ENCODE data around the gene ZNF678.
"Not testable (repeated sequence)": the region's sequence is repeated elsewhere in the genome, so short reads cannot be mapped to it uniquely, and the experiment has no call there.

The ZNF678 gene

GRCh38 chr1:227603327-227603726 is 40.0 kb downstream of the ZNF678 start:
- no peaks in the 10 kb centered on the region for H3K36me3 ChIP-seq
- H3K27me3 ChIP-seq: no peaks in the 10 kb centered on the region
- intact Hi-C loops (cut with DNase I; ENCODE audit: low total_unique reads): no loop called here
- no peaks in the 10 kb centered on the region for H3K4me1 ChIP-seq
- no peak for DNase-seq
- TF ChIP-seq CTCF (IDR thresholded peaks at IDR 0.05): no peak
- H3K9me3 ChIP-seq: peaks cover 0 to 5% (median 0%) of the 10 kb centered on the region in 3 donors
- H3K4me3 ChIP-seq: no peak overlapping the region
- H3K27ac ChIP-seq: no peak overlapping the region

GRCh38 chr1:227604446-227604845 is 41.1 kb downstream of the ZNF678 start:
- intact Hi-C loops (cut with DNase I; ENCODE audit: low total_unique reads): no loop called here
- Histone ChIP-seq H3K27me3 (no peaks in the 10 kb centered on the region), H3K4me3 (no peak overlapping the region), H3K36me3 (no peaks in the 10 kb centered on the region), H3K9me3 (no peaks in the 10 kb centered on the region), H3K27ac (no peak overlapping the region), H3K4me1 (no peaks in the 10 kb centered on the region)
- no peak for DNase-seq
- no peak for TF ChIP-seq CTCF (IDR thresholded peaks at IDR 0.05)

DNA sequence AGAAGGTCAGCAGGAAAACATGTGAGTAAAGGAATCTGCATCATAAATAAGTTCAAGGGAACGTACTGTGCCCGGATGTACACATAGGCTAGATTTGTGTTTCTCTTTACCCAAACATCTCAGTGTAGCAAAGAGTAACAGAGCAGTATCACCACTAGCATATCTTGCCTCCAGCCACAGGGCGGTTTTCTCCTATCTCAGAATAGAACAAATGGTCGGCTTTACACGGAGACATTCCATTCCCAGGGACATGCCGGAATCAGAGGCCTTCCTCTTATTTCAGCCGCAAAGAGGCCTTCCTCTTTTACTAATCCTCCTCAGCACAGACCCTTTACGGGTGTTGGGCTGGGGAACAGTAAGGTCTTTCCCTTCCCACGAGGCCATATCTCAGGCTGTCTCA is 42.9 kb downstream of the ZNF678 start:
- H3K4me1 ChIP-seq; H3K27me3 ChIP-seq; DNase-seq; H3K4me3 ChIP-seq; H3K9me3 ChIP-seq; H3K27ac ChIP-seq; intact Hi-C loops (cut with DNase I; ENCODE audit: low total_unique reads): not testable (repeated sequence)
- H3K36me3 ChIP-seq: peaks cover 0 to 16% (median under 1%) of the 10 kb centered on the region in 3 donors

DNA sequence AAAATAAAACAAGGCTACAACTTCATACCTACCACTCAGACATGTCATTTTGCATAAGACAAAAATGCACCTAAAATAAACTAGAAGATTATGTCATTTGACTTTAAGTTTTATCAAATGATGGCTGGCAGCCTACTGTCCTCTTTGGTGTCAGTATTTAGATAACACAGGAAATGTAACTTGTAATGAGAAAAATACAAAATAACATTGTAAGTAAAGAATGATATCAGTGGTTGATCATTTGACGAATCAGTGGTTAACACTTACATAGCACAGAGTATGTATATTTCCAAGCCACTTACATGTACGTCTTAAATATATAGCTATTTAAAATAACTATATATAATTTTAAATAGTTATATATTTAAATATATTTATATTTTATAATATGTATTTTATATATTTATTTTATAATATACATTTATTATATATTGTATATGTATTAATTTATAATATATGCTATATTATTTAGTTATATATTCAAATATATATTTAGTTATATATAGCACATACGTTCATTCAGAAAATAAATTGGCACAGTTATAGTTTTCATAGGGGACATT is 44.1 kb downstream of the ZNF678 start:
- intact Hi-C loops (cut with DNase I; ENCODE audit: low total_unique reads): no loop called here
- Histone ChIP-seq H3K27ac (no peak overlapping the region), H3K4me3 (no peak overlapping the region), H3K27me3 (no peaks in the 10 kb centered on the region), H3K4me1 (no peaks in the 10 kb centered on the region), H3K36me3 (peaks cover 0 to 22% (median 10%) of the 10 kb centered on the region in 3 donors), H3K9me3 (peaks cover 0 to 4% (median 0%) of the 10 kb centered on the region in 3 donors)
- DNase-seq: no peak
- TF ChIP-seq CTCF (IDR thresholded peaks at IDR 0.05): no peak

DNA sequence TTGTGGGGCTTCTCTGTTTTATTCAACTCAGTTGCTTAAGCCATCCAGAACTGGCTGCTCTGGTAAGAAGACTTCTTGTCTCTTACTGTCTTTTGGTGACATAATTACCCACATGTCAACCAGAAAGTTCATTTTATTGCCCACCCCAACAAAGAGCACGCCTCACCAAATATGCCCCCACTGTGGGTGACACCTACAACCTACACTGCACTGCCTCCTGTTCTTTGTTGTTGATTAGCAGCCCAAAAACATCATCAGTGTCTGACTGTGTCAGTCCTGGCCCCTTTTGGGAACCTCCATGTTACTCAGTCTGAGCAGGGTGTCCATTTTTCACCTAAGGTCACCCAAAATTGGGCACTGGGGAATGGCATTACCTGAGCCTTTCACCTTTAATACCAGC is 49.3 kb downstream of the ZNF678 start:
- H3K36me3 ChIP-seq: peaks cover 0 to 52% (median 18%) of the 10 kb centered on the region in 3 donors
- H3K27ac ChIP-seq: no peak overlapping the region
- no peak overlapping the region for H3K4me3 ChIP-seq
- peaks cover 0 to 4% (median 0%) of the 10 kb centered on the region in 3 donors for H3K9me3 ChIP-seq
- intact Hi-C loops (cut with DNase I; ENCODE audit: low total_unique reads): no loop called here
- no peaks in the 10 kb centered on the region for H3K4me1 ChIP-seq
- no peaks in the 10 kb centered on the region for H3K27me3 ChIP-seq
- TF ChIP-seq CTCF (IDR thresholded peaks at IDR 0.05): no peak
- DNase-seq: no peak

- no peak for DNase-seq
- Histone ChIP-seq H3K4me3 (no peak overlapping the region), H3K9me3 (peaks cover 0 to 4% (median 0%) of the 10 kb centered on the region in 3 donors), H3K4me1 (no peaks in the 10 kb centered on the region), H3K27ac (no peak overlapping the region), H3K36me3 (peaks cover 0 to 56% (median 18%) of the 10 kb centered on the region in 3 donors), H3K27me3 (no peaks in the 10 kb centered on the region)
- TF ChIP-seq CTCF (IDR thresholded peaks at IDR 0.05): no peak
- intact Hi-C loops (cut with DNase I; ENCODE audit: low total_unique reads): no loop called here
Observed at GRCh38 chr1:227613526-227613925, 50.2 kb downstream of the ZNF678 start.

Data from tibial artery (tissue), 4 donors.